ENCODE results near the gene KIF18B. TPM values are rescaled to one million over a fixed set of nuclear protein-coding genes. Genes with fewer than 3 reads are reported as not detected.

KIF18B gene
- total RNA-seq, 2 donors from 2014 or later, result 5.7 to 45.5 TPM

DNA sequence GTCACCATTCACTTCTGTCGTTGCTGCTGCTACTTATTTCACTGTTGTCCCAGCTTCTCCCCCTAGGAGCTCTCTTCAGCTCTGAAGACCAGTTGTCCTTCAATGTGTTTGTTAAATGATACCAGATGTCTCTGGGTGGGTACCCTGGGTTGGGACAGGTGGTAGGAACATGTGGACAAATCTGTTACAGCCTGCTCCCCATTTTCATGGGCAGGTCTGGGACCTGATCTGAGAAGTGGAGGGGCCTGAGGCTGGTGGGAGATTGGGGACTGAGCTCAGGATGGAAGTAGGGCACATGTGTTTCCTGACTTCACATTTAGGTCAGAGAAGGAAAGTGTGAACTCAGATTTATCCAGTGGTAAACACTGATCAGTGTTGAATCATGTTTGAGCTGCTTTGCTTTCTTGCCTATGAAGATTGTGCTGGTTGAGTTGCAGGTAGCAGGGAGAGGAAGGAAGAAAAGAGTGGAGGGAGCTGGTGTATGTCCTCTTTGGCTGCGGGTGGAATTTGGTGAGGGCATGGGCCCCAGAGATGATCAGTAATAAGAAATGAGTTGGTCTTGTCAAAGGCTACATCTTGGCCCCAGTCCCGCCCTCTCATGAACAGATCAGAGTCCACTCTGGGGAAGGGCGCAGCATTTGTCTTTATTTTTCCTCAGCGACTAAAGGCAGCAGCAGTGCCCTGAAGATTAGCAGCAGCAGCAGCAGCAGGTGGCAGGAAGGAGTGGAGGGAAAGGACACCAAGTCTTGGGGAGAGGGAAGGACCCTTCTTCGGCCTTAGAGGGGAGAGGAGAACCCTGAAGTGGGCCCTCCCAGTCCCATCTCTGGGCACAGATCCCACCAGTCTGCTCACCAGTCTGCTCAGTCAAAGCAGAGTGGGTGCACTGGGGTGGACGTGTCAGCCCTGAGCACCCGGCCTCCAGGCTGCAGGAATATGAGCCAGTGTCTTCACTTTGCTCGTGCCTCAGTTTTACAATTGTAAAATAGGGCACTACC lies 42.3 kb downstream of the KIF18B start:
- Histone ChIP-seq H3K4me3 (no peak overlapping the region), H3K9me3 (no peaks in the 10 kb centered on the region), H3K9ac (ENCODE audit: low read depth in 2 of 2, low read length in 2 of 2) (peak overlapping the region in 1 of 2 donors; percentile 70), H3K27ac (no peak overlapping the region), H3K36me3 (no peaks in the 10 kb centered on the region), H3K4me1 (peaks cover 3% of the 10 kb centered on the region), H3K27me3 (no peaks in the 10 kb centered on the region)
- TF ChIP-seq, protein P1, sequence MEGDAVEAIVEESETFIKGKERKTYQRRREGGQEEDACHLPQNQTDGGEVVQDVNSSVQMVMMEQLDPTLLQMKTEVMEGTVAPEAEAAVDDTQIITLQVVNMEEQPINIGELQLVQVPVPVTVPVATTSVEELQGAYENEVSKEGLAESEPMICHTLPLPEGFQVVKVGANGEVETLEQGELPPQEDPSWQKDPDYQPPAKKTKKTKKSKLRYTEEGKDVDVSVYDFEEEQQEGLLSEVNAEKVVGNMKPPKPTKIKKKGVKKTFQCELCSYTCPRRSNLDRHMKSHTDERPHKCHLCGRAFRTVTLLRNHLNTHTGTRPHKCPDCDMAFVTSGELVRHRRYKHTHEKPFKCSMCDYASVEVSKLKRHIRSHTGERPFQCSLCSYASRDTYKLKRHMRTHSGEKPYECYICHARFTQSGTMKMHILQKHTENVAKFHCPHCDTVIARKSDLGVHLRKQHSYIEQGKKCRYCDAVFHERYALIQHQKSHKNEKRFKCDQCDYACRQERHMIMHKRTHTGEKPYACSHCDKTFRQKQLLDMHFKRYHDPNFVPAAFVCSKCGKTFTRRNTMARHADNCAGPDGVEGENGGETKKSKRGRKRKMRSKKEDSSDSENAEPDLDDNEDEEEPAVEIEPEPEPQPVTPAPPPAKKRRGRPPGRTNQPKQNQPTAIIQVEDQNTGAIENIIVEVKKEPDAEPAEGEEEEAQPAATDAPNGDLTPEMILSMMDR (IDR thresholded peaks at IDR 0.05), result no peak
- DNase-seq, result peak; percentile 73
- intact Hi-C loops (cut with DNase I), result no loop called here

DNA sequence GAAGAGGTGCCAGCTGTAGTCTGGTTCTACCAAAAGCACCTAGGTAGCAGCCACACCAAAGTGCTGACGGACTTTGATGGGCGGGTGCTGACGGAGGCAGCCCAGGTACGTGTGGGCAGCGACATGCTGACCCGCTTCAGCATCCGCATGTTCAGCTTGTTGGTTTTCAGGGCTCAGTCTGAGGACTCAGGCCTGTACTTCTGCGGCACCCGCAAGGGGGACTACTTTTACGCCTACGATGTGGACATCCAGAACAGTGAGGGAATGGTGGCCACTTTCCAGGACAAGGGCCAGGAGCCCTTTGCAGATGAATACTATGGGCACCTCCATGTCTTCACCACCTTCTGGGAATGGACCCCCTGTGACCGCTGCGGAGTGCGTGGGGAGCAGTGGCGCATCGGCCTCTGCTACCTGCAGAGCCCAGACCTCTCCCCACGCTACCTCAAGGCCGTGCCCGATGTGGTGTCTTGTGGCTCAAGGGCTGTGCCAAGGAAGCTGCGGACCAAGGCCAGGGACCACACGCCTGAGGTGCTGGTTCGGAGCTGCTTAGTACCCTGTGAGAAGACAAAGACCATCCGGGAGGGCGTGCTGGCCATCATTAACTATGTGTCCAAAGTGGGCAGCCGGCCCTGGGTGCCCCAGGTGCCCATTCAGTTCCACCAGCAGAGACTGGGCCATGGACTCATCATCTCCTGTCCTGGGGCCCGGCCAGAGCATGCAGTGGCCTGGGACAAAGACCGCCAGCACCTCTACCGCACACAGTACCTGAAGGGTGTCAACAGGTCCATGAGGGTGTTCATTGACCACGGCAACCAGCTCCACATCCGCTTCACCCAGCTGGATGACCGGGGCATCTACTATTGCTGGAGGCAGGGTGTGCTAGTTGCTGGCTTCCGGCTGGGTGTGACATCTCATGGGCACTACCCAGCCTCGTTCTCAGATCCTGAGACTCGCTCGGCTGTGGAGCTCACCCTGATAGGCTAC lies 43.3 kb downstream of the KIF18B start:
- intact Hi-C loops (cut with DNase I), result no loop called here
- Histone ChIP-seq H3K27ac (no peak overlapping the region), H3K4me3 (no peak overlapping the region), H3K9ac (ENCODE audit: low read depth in 2 of 2, low read length in 2 of 2) (no peak overlapping the region), H3K27me3 (no peaks in the 10 kb centered on the region), H3K4me1 (peaks cover 3% of the 10 kb centered on the region), H3K9me3 (no peaks in the 10 kb centered on the region), H3K36me3 (no peaks in the 10 kb centered on the region)
- TF ChIP-seq, protein P1 (IDR thresholded peaks at IDR 0.05), result no peak
- no peak for DNase-seq

DNA sequence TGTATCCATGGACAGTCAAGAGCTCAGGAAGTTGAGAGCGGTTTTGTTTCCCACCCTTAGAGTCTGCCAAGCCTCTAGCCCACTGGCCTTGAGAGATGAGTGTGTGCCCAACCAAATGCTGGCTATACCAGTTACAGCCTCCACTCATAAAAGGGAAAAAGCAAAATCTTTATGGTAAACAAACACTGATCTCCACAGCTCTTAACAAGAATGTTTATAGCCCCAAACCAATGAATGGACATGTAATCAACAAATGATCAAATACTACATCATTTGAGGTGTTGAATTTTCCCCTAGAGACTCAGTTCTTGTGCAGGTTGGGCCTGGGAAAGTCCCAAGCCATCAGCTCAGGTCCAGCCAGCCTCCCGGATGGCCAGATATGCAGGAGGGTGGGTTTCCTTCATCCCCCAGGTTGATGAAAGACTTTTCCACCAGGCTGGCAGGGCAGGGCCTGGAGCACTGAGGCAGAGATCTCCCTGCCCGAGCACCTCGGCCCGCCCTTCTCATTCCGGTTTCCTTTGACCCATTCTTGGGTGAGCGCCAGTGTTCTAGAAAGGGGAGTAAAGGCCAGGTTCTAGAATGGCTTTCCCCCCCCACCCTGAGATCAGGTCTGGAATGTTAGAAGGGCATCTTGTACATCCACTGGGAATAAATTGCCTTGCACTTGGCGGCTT lies 44.4 kb downstream of the KIF18B start:
- Histone ChIP-seq H3K9me3 (no peaks in the 10 kb centered on the region), H3K27ac (no peak overlapping the region), H3K9ac (ENCODE audit: low read depth in 2 of 2, low read length in 2 of 2) (no peak overlapping the region), H3K4me1 (peaks cover 7% of the 10 kb centered on the region), H3K27me3 (no peaks in the 10 kb centered on the region), H3K36me3 (no peaks in the 10 kb centered on the region), H3K4me3 (no peak overlapping the region)
- intact Hi-C loops (cut with DNase I), result no loop called here
- TF ChIP-seq, protein P1 (IDR thresholded peaks at IDR 0.05), result no peak
- peak; percentile 36 for DNase-seq

DNA sequence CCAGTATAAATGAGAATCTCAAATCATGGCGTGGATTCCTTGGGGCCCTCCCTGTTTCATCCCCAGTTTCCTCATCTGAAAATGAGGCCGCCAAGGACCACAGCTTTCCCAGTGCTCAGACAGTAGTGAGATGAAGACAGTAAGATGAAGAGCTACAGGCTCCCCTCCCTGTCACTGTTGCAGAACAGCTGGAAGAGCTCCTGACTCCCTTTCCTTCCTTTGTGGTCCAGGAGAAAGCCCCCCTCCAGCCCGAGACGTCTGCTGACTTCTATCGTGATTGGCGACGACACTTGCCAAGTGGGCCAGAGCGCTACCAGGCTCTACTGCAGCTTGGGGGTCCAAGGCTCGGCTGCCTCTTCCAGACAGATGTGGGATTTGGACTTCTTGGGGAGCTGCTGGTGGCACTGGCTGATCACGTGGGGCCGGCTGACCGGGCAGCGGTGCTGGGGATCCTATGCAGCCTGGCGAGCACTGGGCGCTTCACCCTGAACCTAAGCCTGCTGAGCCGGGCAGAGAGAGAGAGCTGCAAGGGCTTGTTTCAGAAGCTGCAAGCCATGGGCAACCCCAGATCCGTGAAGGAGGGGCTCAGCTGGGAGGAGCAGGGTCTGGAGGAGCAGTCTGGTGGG lies 45.3 kb downstream of the KIF18B start:
- H3K4me3 ChIP-seq, result no peak overlapping the region
- H3K27ac ChIP-seq, result no peak overlapping the region
- TF ChIP-seq, protein P1 (IDR thresholded peaks at IDR 0.05), result no peak
- no peaks in the 10 kb centered on the region for H3K9me3 ChIP-seq
- H3K36me3 ChIP-seq, result no peaks in the 10 kb centered on the region
- no peak overlapping the region for H3K9ac ChIP-seq (ENCODE audit: low read depth in 2 of 2, low read length in 2 of 2)
- intact Hi-C loops (cut with DNase I), result no loop called here
- H3K27me3 ChIP-seq, result no peaks in the 10 kb centered on the region
- DNase-seq, result no peak
- peaks cover 13% of the 10 kb centered on the region for H3K4me1 ChIP-seq

Data from colonic mucosa (tissue), 4 donors.